ENCODE measurements around the gene SLC25A17.
"Not testable (repeated sequence)": the region's sequence is repeated elsewhere in the genome, so short reads cannot be mapped to it uniquely, and the experiment has no call there.

Gene SLC25A17

DNA sequence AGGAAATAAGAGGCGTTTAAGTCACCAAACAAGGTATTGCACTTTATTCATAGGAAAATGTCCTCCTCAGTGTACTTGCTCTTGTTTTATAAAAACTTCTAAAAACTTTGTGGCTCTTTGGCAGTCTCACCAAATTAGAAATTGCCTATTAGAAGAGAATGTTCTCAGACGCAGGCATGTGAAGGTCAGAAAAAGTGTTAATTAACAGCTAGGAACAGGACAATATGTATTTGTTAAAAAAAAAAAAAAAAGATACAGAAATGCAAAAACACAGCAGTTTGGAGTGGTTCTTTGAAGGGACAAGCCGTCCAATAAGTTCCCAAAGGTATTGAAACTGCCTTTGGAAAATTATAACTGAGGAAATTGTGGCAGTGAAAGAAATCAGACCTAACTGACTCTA is 67.9 kb downstream of the SLC25A17 start:
- no peak for DNase-seq

DNA sequence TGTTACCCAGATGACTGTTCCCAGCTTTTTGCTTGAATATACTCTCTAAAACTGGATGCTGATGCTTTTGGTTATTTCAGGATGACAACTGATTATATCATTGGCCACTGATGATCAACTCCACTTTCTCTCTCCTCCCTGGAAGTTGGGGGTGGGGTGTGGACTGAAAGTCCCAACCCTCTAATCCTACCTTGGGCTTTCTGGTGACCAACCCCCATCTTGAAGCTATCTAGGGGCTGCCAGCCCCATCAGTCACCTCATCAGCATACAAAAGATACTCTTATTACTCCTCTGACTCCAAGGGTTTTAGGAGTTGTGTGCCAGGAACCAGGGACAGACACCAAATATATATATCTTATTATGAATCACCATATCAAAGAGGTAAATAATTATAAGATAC is 69.3 kb downstream of the SLC25A17 start:
- no peak for DNase-seq

GRCh38 chr22:40748388-40749355 is 70.5 kb downstream of the SLC25A17 start:
- DNase-seq: no peak

DNA sequence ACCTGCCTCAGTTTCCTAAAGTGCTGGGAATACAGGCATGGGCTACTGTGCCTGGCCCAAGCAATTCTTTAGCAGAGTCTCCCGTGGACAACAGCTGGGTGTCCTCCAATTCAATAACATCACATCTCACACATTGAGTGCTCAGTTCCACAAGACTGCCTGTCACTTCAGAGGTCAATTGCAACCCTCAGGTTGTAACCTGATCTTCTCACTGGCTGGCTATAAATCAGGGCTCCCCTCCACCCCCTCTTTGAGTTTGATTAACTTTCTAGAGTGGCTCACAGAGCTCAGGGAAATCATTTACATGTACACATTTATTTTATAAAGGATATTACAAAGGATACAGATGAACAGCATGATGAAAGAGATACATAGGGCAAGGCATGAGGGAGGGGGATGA is 71.8 kb downstream of the SLC25A17 start:
- no peak for DNase-seq

GRCh38 chr22:40746428-40747220 is 72.5 kb downstream of the SLC25A17 start:
- no peak for DNase-seq

GRCh38 chr22:40743768-40744167 is 75.4 kb downstream of the SLC25A17 start:
- no peak for DNase-seq

DNA sequence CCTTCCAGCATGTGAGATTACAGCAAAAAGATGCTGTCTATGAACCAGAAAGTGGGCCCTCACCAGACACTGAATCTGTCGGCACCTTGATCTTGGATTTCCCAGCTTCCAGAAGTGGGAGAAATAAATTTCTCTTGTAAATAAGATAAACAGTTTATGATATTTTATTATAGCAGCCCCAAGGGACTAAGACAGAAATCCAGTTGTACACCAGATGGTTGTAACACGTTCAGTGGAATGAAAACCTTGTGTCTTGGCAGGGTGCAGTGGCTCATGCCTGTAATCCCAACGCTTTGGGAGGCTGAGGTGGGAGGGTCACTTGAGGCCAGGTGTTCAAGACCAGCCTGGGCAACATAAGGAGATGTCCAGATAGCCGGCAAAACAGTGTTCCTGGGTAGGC is 78.0 kb downstream of the SLC25A17 start:
- DNase-seq: no peak

DNA sequence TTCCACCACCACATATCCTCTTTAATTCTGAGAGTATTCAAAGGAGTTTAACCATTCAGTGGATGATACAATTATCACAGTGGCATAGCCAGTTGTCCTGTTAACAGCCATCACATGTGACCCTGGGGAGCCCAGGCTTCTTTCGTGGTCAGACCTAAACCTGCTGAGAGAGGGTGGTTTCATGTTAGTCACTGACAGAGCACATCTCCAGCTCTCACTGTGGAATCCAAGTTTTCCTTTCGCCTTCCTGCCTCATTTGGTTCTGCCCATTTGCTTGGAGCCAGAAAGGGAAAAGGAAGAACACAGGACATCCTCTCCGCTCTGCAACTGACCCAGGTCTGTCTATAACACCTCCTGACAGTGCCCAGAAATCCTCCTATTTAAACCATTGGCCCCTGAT is 79.4 kb downstream of the SLC25A17 start:
- no peak for DNase-seq

DNA sequence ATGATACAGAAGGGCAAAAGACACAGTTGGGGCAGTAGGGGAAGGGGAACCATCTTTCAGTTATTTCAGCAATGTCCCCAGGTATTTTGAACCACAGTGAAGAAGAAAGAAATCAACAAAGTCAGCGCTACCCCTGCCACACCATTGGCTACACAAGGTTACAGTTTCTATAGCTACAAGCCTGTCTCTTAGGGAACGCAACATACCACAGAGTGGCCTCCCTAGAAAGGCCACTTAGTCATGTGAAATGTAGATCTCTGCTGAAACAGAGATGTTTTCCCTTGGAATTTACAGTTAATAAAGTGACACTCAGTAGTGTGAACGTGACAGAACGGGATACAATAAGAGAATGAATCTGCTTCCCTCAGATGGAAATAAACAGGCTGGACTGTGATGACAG is 85.2 kb downstream of the SLC25A17 start:
- no peak for DNase-seq

DNA sequence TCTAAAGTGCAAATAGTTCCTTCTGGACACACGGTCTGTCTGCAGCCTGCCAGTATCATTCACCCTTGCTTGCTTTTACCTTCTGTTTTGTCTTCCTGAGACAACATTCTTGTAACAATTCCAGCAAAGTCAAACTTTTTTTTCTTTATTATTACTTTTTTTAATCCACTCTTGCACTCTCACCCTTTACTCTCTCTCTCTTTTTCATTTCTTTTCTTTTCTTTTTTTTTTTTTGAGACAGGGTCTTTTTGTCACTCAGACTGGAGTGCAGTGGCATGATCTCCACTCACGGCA is 86.2 kb downstream of the SLC25A17 start:
- no peak for DNase-seq

DNA sequence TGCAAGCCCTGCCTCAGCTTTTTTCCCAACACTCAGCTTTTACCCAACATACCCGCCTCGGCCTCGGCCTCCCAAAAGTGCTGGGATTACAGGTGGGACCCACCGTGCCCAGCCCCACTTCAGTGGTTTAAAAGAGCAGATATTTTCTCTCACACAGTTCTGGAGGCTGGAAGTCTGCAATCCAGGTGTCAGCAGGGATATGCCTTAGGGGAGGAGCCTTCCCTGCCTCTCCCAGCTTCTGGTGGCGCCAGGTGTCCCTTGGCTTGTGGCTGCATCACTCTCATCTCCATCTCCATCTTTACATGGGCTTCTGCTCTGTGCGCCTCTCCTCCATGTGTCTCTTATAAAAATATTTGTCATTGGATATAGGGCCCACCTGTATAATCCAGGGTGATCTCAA is 89.9 kb downstream of the SLC25A17 start:
- no peak for DNase-seq

- DNase-seq: peak; percentile 85
Measured at GRCh38 chr22:40728731-40729189, 90.4 kb downstream of the SLC25A17 start.

GRCh38 chr22:40727964-40728615 is 91.1 kb downstream of the SLC25A17 start:
- no peak for DNase-seq

- DNase-seq: no peak
Measured at GRCh38 chr22:40727070-40727963, 91.8 kb downstream of the SLC25A17 start.

- no peak for DNase-seq
Measured at GRCh38 chr22:40726514-40726913, 92.6 kb downstream of the SLC25A17 start.

- DNase-seq: no peak
Measured at GRCh38 chr22:40723396-40723933, 95.7 kb downstream of the SLC25A17 start.

- DNase-seq: peak; percentile 68
Measured at GRCh38 chr22:40721266-40721665, 97.9 kb downstream of the SLC25A17 start.

GRCh38 chr22:40720538-40721256 is 98.4 kb downstream of the SLC25A17 start:
- DNase-seq: no peak

DNA sequence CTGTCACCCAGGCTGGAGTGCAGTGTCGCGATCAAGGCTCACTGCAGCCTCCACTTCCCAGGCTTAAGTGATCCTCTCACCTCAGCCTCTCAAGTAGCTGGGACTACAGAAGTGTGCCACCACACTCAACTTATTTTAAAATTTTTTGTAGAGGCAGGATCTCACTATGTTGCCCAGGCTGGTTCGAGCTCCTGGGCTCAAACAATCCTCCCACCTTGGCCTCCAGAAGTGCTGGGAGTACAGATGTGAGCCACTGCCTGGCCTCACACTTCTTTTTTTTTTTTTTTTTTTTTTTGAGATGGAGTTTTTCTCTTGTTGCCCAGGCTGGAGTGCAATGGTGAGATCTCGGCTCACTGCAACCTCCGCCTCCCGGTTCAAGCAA is 99.0 kb downstream of the SLC25A17 start:
- not testable (repeated sequence) for DNase-seq

Measured in NCI-H2171 (cell line).